ENCODE measurements around the gene RNASE11.

GRCh38 chr14:20556500-20557211 is 31.1 kb downstream of the RNASE11 start:
- TF ChIP-seq CTCF (IDR thresholded peaks at IDR 0.05 in 2 of 3, conservative IDR thresholded peaks at IDR 0.05 in 1 of 3; ENCODE audit: control insufficient read depth in 2 of 3, extremely low read depth in 1 of 3, insufficient read depth in 1 of 3, low read depth in 3 of 3, low read length in 3 of 3) (no peak), RAD51 (IDR thresholded peaks at IDR 0.05) (no peak), BCL11A (IDR thresholded peaks at IDR 0.05; ENCODE audit: low read depth, low read length) (no peak)
